Duodenal mucosa (tissue), 2 donors: Measurements from ENCODE around the gene BTBD9.

Experiments used
- H3K27ac ChIP-seq: one replicate; pipeline ENCODE4 v1.7.0; 2013; ENCODE audit warnings: low read depth, low read length
- H3K27me3 ChIP-seq, 2 donors: one replicate each; pipeline ENCODE4 v1.7.0; 2013; ENCODE audit warnings: low read length in 2 of 2, control low read depth in 1 of 2; ENCODE audit not compliant: insufficient read depth in 2 of 2, control insufficient read depth in 1 of 2
- H3K36me3 ChIP-seq, 2 donors: one replicate each; pipeline ENCODE4 v1.7.0; 2013; ENCODE audit warnings: low read length in 2 of 2, control low read depth in 1 of 2; ENCODE audit not compliant: insufficient read depth in 2 of 2, control insufficient read depth in 1 of 2
- H3K4me1 ChIP-seq, 2 donors: one replicate each; pipeline ENCODE4 v1.7.0; 2013; ENCODE audit warnings: low read length in 2 of 2, control low read depth in 1 of 2; ENCODE audit not compliant: insufficient read depth in 2 of 2, control insufficient read depth in 1 of 2
- H3K4me3 ChIP-seq, 2 donors: one replicate each; pipeline ENCODE4 v1.7.0; 2013; ENCODE audit warnings: low read length in 2 of 2, low read depth in 1 of 2
- H3K9ac ChIP-seq, 2 donors: one replicate each; pipeline ENCODE4 v1.7.0; 2013; ENCODE audit warnings: low read length in 2 of 2, low read depth in 1 of 2
- H3K9me3 ChIP-seq, 2 donors: one replicate each; pipeline ENCODE4 v1.7.0; 2013; ENCODE audit warnings: low read length in 2 of 2, control low read depth in 1 of 2; ENCODE audit not compliant: control insufficient read depth in 1 of 2

BTBD9 gene

GRCh38 chr6:38364127-38364526 is 275.6 kb downstream of the BTBD9 start:
- H3K9me3 ChIP-seq = no peaks in the 10 kb centered on the region
- H3K27ac ChIP-seq = no peak overlapping the region
- H3K36me3 ChIP-seq = no peaks in the 10 kb centered on the region
- no peak overlapping the region for H3K9ac ChIP-seq
- no peak overlapping the region for H3K4me3 ChIP-seq
- no peaks in the 10 kb centered on the region for H3K27me3 ChIP-seq
- no peaks in the 10 kb centered on the region for H3K4me1 ChIP-seq

- Histone ChIP-seq H3K27ac (no peak overlapping the region), H3K4me1 (peaks cover 0 to 4% of the 10 kb centered on the region in 2 donors), H3K36me3 (no peaks in the 10 kb centered on the region), H3K9me3 (no peaks in the 10 kb centered on the region), H3K4me3 (no peak overlapping the region), H3K27me3 (no peaks in the 10 kb centered on the region), H3K9ac (no peak overlapping the region)
These were observed 284.2 kb downstream of the BTBD9 start for GRCh38 chr6:38355519-38355918.

GRCh38 chr6:38354905-38355304 is 284.8 kb downstream of the BTBD9 start:
- H3K4me1 ChIP-seq = peaks cover 0 to 4% of the 10 kb centered on the region in 2 donors
- H3K36me3 ChIP-seq = no peaks in the 10 kb centered on the region
- H3K9ac ChIP-seq = no peak overlapping the region
- H3K9me3 ChIP-seq = no peaks in the 10 kb centered on the region
- H3K4me3 ChIP-seq = peak overlapping the region in 1 of 2 donors; percentile 24
- H3K27ac ChIP-seq = no peak overlapping the region
- H3K27me3 ChIP-seq = no peaks in the 10 kb centered on the region

GRCh38 chr6:38354037-38354381 is 285.7 kb downstream of the BTBD9 start:
- Histone ChIP-seq H3K4me1 (peaks cover 0 to 4% of the 10 kb centered on the region in 2 donors), H3K4me3 (no peak overlapping the region), H3K9me3 (no peaks in the 10 kb centered on the region), H3K27me3 (no peaks in the 10 kb centered on the region), H3K27ac (no peak overlapping the region), H3K9ac (no peak overlapping the region), H3K36me3 (no peaks in the 10 kb centered on the region)

- H3K4me1 ChIP-seq = peaks cover 0 to 4% of the 10 kb centered on the region in 2 donors
- H3K27me3 ChIP-seq = no peaks in the 10 kb centered on the region
- H3K36me3 ChIP-seq = no peaks in the 10 kb centered on the region
- H3K4me3 ChIP-seq = no peak overlapping the region
- H3K9me3 ChIP-seq = no peaks in the 10 kb centered on the region
- no peak overlapping the region for H3K27ac ChIP-seq
- no peak overlapping the region for H3K9ac ChIP-seq
These were observed 286.3 kb downstream of the BTBD9 start for GRCh38 chr6:38353310-38354036.

- no peaks in the 10 kb centered on the region for H3K27me3 ChIP-seq
- no peak overlapping the region for H3K27ac ChIP-seq
- no peaks in the 10 kb centered on the region for H3K36me3 ChIP-seq
- H3K9ac ChIP-seq = no peak overlapping the region
- peaks cover 0 to 4% of the 10 kb centered on the region in 2 donors for H3K4me1 ChIP-seq
- no peaks in the 10 kb centered on the region for H3K9me3 ChIP-seq
- H3K4me3 ChIP-seq = no peak overlapping the region
These were observed 287.1 kb downstream of the BTBD9 start for GRCh38 chr6:38352636-38353035.

GRCh38 chr6:38350942-38351341 is 288.8 kb downstream of the BTBD9 start:
- H3K36me3 ChIP-seq = no peaks in the 10 kb centered on the region
- no peak overlapping the region for H3K9ac ChIP-seq
- H3K4me1 ChIP-seq = peaks cover 0 to 4% of the 10 kb centered on the region in 2 donors
- H3K27ac ChIP-seq = no peak overlapping the region
- H3K4me3 ChIP-seq = no peak overlapping the region
- no peaks in the 10 kb centered on the region for H3K27me3 ChIP-seq
- no peaks in the 10 kb centered on the region for H3K9me3 ChIP-seq

GRCh38 chr6:38350220-38350619 is 289.5 kb downstream of the BTBD9 start:
- Histone ChIP-seq H3K27me3 (no peaks in the 10 kb centered on the region), H3K36me3 (no peaks in the 10 kb centered on the region), H3K9me3 (no peaks in the 10 kb centered on the region), H3K4me3 (no peak overlapping the region), H3K4me1 (peaks cover 0 to 4% of the 10 kb centered on the region in 2 donors), H3K9ac (no peak overlapping the region), H3K27ac (no peak overlapping the region)

- no peaks in the 10 kb centered on the region for H3K36me3 ChIP-seq
- H3K9ac ChIP-seq = no peak overlapping the region
- no peak overlapping the region for H3K27ac ChIP-seq
- no peak overlapping the region for H3K4me3 ChIP-seq
- peaks cover 0 to under 1% of the 10 kb centered on the region in 2 donors for H3K4me1 ChIP-seq
- no peaks in the 10 kb centered on the region for H3K27me3 ChIP-seq
- no peaks in the 10 kb centered on the region for H3K9me3 ChIP-seq
These were observed 289.9 kb downstream of the BTBD9 start for GRCh38 chr6:38349795-38350194.

GRCh38 chr6:38349221-38349620 is 290.5 kb downstream of the BTBD9 start:
- Histone ChIP-seq H3K27me3 (no peaks in the 10 kb centered on the region), H3K9me3 (no peaks in the 10 kb centered on the region), H3K4me3 (no peak overlapping the region), H3K9ac (no peak overlapping the region), H3K27ac (no peak overlapping the region), H3K36me3 (no peaks in the 10 kb centered on the region), H3K4me1 (no peaks in the 10 kb centered on the region)
